Naive thymus-derived CD4-positive, alpha-beta T cell (primary cell): Measurements from ENCODE around the gene AGAP1. TPM values are rescaled to one million over a fixed set of nuclear protein-coding genes. Genes with fewer than 3 reads are reported as not detected.

ENCODE experiments used
- ATAC-seq: fragments of 150-1000 bp; cut with Tn5 transposase; 2 replicates; pipeline ENCODE4 v1.10.0; 2021; ENCODE audit warnings: mild to moderate bottlenecking, moderate library complexity
- CTCF ChIA-PET: fragments of 350-600 bp; sonication (Branson Sonifier 250); formaldehyde crosslinking; loops from one replicate; lab custom pipeline; 2021; ENCODE audit warnings: antibody characterized with exemption; lab: Charles Lee
- POLR2A ChIA-PET: fragments of 350-600 bp; sonication (Branson Sonifier 250); formaldehyde crosslinking; loops from one replicate; lab custom pipeline; 2021; ENCODE audit warnings: antibody characterized with exemption, inconsistent platforms; lab: Charles Lee
- DNase-seq, 9 donors: peaks; one replicate each; pipeline versions ENCODE4 v3.0.0 to v3.0.0-alpha.2; 2020 to 2022; ENCODE audit warnings: mixed read lengths in 1 of 9
- H3K27ac ChIP-seq: one replicate; pipeline ENCODE4 v1.7.0; 2013; ENCODE audit warnings: mild to moderate bottlenecking, low read depth, low read length, moderate library complexity
- H3K27me3 ChIP-seq, 2 donors: one replicate each; pipeline ENCODE4 v1.7.0; 2013; ENCODE audit warnings: low read length in 2 of 2, mild to moderate bottlenecking in 2 of 2, moderate library complexity in 2 of 2; ENCODE audit not compliant: control insufficient read depth in 2 of 2, insufficient read depth in 2 of 2
- H3K36me3 ChIP-seq, 3 experiments: 1 replicate in 2 of 3; 2 replicates in 1 of 3; pipeline ENCODE4 v1.7.0; 2013; ENCODE audit warnings: low read length in 3 of 3, mild to moderate bottlenecking in 3 of 3, moderate library complexity in 1 of 3; ENCODE audit not compliant: insufficient read depth in 3 of 3, control insufficient read depth in 2 of 3
- H3K4me1 ChIP-seq, 2 donors: one replicate each; pipeline ENCODE4 v1.7.0; 2013; ENCODE audit warnings: low read length in 2 of 2, mild to moderate bottlenecking in 2 of 2, moderate library complexity in 1 of 2; ENCODE audit not compliant: control insufficient read depth in 2 of 2, insufficient read depth in 2 of 2
- H3K4me3 ChIP-seq: 2 replicates; pipeline ENCODE4 v1.7.0; 2013; ENCODE audit warnings: mild to moderate bottlenecking, low read length
- H3K9me3 ChIP-seq, 3 experiments: 1 replicate in 2 of 3; 2 replicates in 1 of 3; pipeline ENCODE4 v1.7.0; 2013; ENCODE audit warnings: low read length in 3 of 3; ENCODE audit not compliant: control insufficient read depth in 2 of 3
- H3K27ac Mint-ChIP-seq, 9 donors: one replicate each; pipeline ENCODE4 v1.8.0; 2020 to 2022; ENCODE audit warnings: mixed read lengths in 9 of 9, mild to moderate bottlenecking in 8 of 9, moderate library complexity in 5 of 9, inconsistent platforms in 2 of 9
- H3K27me3 Mint-ChIP-seq, 5 donors: one replicate each; pipeline ENCODE4 v1.8.0; 2021 to 2022; ENCODE audit warnings: mixed read lengths in 5 of 5, mild to moderate bottlenecking in 1 of 5
- H3K36me3 Mint-ChIP-seq, 5 donors: one replicate each; pipeline ENCODE4 v1.8.0; 2020 to 2022; ENCODE audit warnings: mixed read lengths in 5 of 5, mild to moderate bottlenecking in 3 of 5, inconsistent platforms in 1 of 5
- H3K4me1 Mint-ChIP-seq, 7 donors: one replicate each; pipeline ENCODE4 v1.8.0; 2020 to 2022; ENCODE audit warnings: mixed read lengths in 7 of 7, mild to moderate bottlenecking in 3 of 7, inconsistent platforms in 1 of 7
- H3K4me3 Mint-ChIP-seq, 10 donors: one replicate each; pipeline ENCODE4 v1.8.0; 2020 to 2022; ENCODE audit warnings: mild to moderate bottlenecking in 10 of 10, mixed read lengths in 10 of 10, moderate library complexity in 6 of 10, inconsistent platforms in 2 of 10
- H3K9me3 Mint-ChIP-seq, 11 donors: one replicate each; pipeline ENCODE4 v1.8.0; 2020 to 2022; ENCODE audit warnings: mixed read lengths in 11 of 11, mild to moderate bottlenecking in 4 of 11, inconsistent platforms in 1 of 11, moderate library complexity in 1 of 11
- intact Hi-C, 2 donors: fragments of 100-400 bp; cut with micrococcal nuclease; formaldehyde crosslinking; loops; one replicate each; pipeline ENCODE4 v1.15.1; 2023
- polyA plus RNA-seq, 2 donors: library from polyadenylated mRNA; unstranded; fragments of 300-500 nt; fragmentation: Illumina TruSeq; gene quantifications; one replicate each; pipeline ENCODE4 v1.2.3, GENCODE V29; 2021
- total RNA-seq, 6 experiments: library from RNA in 5 of 6; stranded (reverse) in 5 of 6; gene quantifications; 1 replicate in 5 of 6; 2 replicates in 1 of 6; pipeline ENCODE4 v1.2.3 and lab custom pipeline; 2021 to 2026

AGAP1 gene
- total and polyA plus RNA-seq, 7 experiments from 2014 or later, result 0.35 to 9.6 (median 0.85) TPM; not detected in 2

DNA sequence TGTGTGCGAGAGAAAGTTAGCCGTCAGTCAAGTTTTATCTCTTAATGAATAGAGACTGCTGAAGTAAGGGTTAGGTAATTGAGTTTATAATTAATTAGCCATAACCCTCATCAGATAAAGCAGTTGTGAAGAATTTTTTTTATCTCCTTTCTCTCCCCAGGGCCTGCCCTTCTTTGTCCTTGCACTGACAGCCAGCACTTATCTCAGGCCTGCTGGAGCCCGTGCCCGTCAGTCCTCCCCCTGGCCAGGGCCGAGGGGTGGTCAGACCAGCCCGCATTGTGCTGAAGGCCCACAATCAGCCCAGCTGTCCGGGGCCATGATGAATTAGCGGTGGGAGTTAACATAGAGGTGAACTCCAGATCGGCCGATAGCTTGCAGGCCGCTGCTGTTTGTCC is 358.7 kb downstream of the AGAP1 start:
- Histone ChIP-seq H3K27ac (no peak overlapping the region), H3K27me3 (no peaks in the 10 kb centered on the region), H3K4me1 (no peaks in the 10 kb centered on the region), H3K36me3 (no peaks in the 10 kb centered on the region), H3K4me3 (no peak overlapping the region), H3K9me3 (no peaks in the 10 kb centered on the region)
- POLR2A ChIA-PET, result no interaction called here
- no peaks in the 10 kb centered on the region for H3K4me1 Mint-ChIP-seq
- H3K27ac Mint-ChIP-seq, result no peak overlapping the region
- no peak for ATAC-seq
- intact Hi-C loops, result no loop called here
- H3K36me3 Mint-ChIP-seq, result no peaks in the 10 kb centered on the region
- peaks cover 0 to 5% (median 0%) of the 10 kb centered on the region in 5 donors for H3K27me3 Mint-ChIP-seq
- no peaks in the 10 kb centered on the region for H3K9me3 Mint-ChIP-seq
- CTCF ChIA-PET, result no interaction called here
- no peak overlapping the region for H3K4me3 Mint-ChIP-seq
- DNase-seq, result no peak

- Histone ChIP-seq H3K27ac (no peak overlapping the region), H3K4me3 (no peak overlapping the region), H3K27me3 (no peaks in the 10 kb centered on the region), H3K4me1 (no peaks in the 10 kb centered on the region), H3K9me3 (no peaks in the 10 kb centered on the region), H3K36me3 (no peaks in the 10 kb centered on the region)
- ChIA-PET CTCF (no interaction called here), POLR2A (no interaction called here)
- Mint-ChIP-seq H3K27me3 (peaks cover 0 to 5% (median 0%) of the 10 kb centered on the region in 5 donors), H3K4me3 (no peak overlapping the region), H3K4me1 (no peaks in the 10 kb centered on the region), H3K27ac (no peak overlapping the region), H3K9me3 (no peaks in the 10 kb centered on the region), H3K36me3 (no peaks in the 10 kb centered on the region)
- intact Hi-C loops, result no loop called here
- ATAC-seq (no peak), DNase-seq (no peak)
Measured at GRCh38 chr2:235854276-235854675, 360.4 kb downstream of the AGAP1 start.

GRCh38 chr2:235855011-235855410 is 361.2 kb downstream of the AGAP1 start:
- ATAC-seq (no peak), DNase-seq (no peak)
- H3K4me1 ChIP-seq, result no peaks in the 10 kb centered on the region
- no peak overlapping the region for H3K27ac ChIP-seq
- Mint-ChIP-seq H3K27ac (no peak overlapping the region), H3K4me1 (no peaks in the 10 kb centered on the region), H3K27me3 (peaks cover 0 to 5% (median 0%) of the 10 kb centered on the region in 5 donors), H3K4me3 (no peak overlapping the region), H3K36me3 (no peaks in the 10 kb centered on the region), H3K9me3 (no peaks in the 10 kb centered on the region)
- ChIA-PET CTCF (no interaction called here), POLR2A (no interaction called here)
- H3K27me3 ChIP-seq, result no peaks in the 10 kb centered on the region
- intact Hi-C loops, result no loop called here
- no peak overlapping the region for H3K4me3 ChIP-seq
- no peaks in the 10 kb centered on the region for H3K36me3 ChIP-seq
- H3K9me3 ChIP-seq, result no peaks in the 10 kb centered on the region

DNA sequence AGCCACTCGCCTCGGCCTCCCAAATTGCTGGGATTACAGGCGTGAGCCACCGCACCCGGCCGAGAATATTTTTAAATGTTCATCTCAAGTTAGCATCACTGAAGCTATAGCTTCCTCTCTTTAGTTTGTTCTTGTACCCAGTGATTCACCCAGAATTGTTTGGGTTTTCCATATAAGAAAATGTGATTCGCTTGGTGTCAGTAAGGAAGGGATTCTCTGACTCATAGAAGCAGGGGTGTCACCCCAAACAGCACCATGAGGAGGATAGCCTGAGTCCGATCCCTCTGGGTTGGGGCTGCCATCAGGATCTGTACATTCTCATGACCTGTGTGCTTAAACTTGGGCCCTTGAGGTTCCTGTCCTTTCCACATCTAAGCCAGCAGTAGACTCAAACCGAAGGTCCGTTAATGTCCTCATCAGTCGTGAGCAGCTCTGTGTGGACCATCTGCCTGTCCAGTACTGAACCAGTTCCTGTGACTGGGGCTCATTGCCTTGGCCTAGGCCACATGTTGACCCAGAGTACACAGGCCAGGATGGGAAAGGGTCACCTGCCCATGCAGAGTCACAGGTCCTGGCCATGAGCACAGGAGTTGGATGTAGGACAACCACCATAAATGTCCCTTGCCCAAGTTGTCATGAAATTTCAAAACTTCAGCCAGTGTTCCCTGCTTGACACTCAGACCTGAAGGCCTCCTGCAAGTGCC is 362.5 kb downstream of the AGAP1 start:
- no peak for ATAC-seq
- Mint-ChIP-seq H3K4me3 (no peak overlapping the region), H3K27me3 (peaks cover 0 to 5% (median 0%) of the 10 kb centered on the region in 5 donors), H3K9me3 (no peaks in the 10 kb centered on the region), H3K27ac (no peak overlapping the region), H3K36me3 (no peaks in the 10 kb centered on the region), H3K4me1 (no peaks in the 10 kb centered on the region)
- Histone ChIP-seq H3K36me3 (no peaks in the 10 kb centered on the region), H3K4me3 (no peak overlapping the region), H3K9me3 (no peaks in the 10 kb centered on the region), H3K4me1 (no peaks in the 10 kb centered on the region), H3K27ac (no peak overlapping the region), H3K27me3 (no peaks in the 10 kb centered on the region)
- POLR2A ChIA-PET, result no interaction called here
- no peak for DNase-seq
- intact Hi-C loops, result no loop called here
- CTCF ChIA-PET, result no interaction called here

DNA sequence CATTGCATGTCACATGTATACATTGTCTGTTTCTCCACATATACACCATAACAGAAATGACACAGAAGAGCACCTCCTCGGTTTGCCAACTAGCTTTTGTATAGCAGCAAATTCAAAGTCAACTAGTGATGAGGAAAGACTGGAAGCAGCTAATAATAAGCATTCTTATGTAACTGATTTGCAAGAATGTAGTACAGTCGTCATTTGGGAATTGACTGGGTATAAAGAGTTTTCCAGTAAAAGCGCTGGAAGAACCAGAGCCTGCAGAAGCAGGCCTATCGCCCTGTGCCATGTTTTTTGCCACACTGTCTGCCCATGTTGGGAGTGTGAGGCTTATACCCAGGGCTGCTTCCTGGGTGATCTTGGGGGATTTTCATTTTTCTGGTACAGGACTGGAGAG is 363.8 kb downstream of the AGAP1 start:
- Mint-ChIP-seq H3K4me3 (no peak overlapping the region), H3K4me1 (no peaks in the 10 kb centered on the region), H3K27ac (no peak overlapping the region), H3K36me3 (no peaks in the 10 kb centered on the region), H3K9me3 (no peaks in the 10 kb centered on the region), H3K27me3 (peaks cover under 1 to 11% (median 5%) of the 10 kb centered on the region in 5 donors)
- no peaks in the 10 kb centered on the region for H3K9me3 ChIP-seq
- ATAC-seq (no peak), DNase-seq (no peak)
- no peaks in the 10 kb centered on the region for H3K4me1 ChIP-seq
- H3K27me3 ChIP-seq, result no peaks in the 10 kb centered on the region
- intact Hi-C loops, result no loop called here
- CTCF ChIA-PET, result no interaction called here
- H3K27ac ChIP-seq, result no peak overlapping the region
- no peaks in the 10 kb centered on the region for H3K36me3 ChIP-seq
- no peak overlapping the region for H3K4me3 ChIP-seq
- POLR2A ChIA-PET, result no interaction called here

- Mint-ChIP-seq H3K27me3 (peaks cover 8 to 22% (median 10%) of the 10 kb centered on the region in 5 donors), H3K4me3 (no peak overlapping the region), H3K27ac (no peak overlapping the region), H3K36me3 (no peaks in the 10 kb centered on the region), H3K4me1 (no peaks in the 10 kb centered on the region), H3K9me3 (peaks cover 0 to 1% (median 0%) of the 10 kb centered on the region in 11 donors)
- no peak overlapping the region for H3K4me3 ChIP-seq
- ChIA-PET POLR2A (no interaction called here), CTCF (no interaction called here)
- no peaks in the 10 kb centered on the region for H3K36me3 ChIP-seq
- intact Hi-C loops, result no loop called here
- no peaks in the 10 kb centered on the region for H3K9me3 ChIP-seq
- no peak for DNase-seq
- ATAC-seq, result no peak
- no peaks in the 10 kb centered on the region for H3K4me1 ChIP-seq
- H3K27me3 ChIP-seq, result no peaks in the 10 kb centered on the region
- H3K27ac ChIP-seq, result no peak overlapping the region
Measured at GRCh38 chr2:235858881-235859280, 365.0 kb downstream of the AGAP1 start.

- peaks cover 0 to 1% (median 0%) of the 10 kb centered on the region in 11 donors for H3K9me3 Mint-ChIP-seq
- ATAC-seq, result no peak
- no peak overlapping the region for H3K27ac Mint-ChIP-seq
Measured at GRCh38 chr2:235859651-235860050, 365.8 kb downstream of the AGAP1 start.

More at GRCh38 chr2:235859651-235860050, 365.8 kb downstream of the AGAP1 start:
- Mint-ChIP-seq H3K4me1 (peaks cover 0 to 1% (median 0%) of the 10 kb centered on the region in 7 donors), H3K36me3 (no peaks in the 10 kb centered on the region), H3K27me3 (peaks cover 11 to 29% (median 15%) of the 10 kb centered on the region in 5 donors), H3K4me3 (no peak overlapping the region)
- no peaks in the 10 kb centered on the region for H3K36me3 ChIP-seq
- intact Hi-C loops, result no loop called here
- H3K27ac ChIP-seq, result no peak overlapping the region
- ChIA-PET CTCF (no interaction called here), POLR2A (interaction anchor here (0.6 kb wide), 1 partner anchor 269 kb away, joined by 3 read pairs; no protein-coding TSS in a partner anchor)
- no peaks in the 10 kb centered on the region for H3K27me3 ChIP-seq
- no peak overlapping the region for H3K4me3 ChIP-seq
- no peaks in the 10 kb centered on the region for H3K9me3 ChIP-seq
- DNase-seq, result no peak
- H3K4me1 ChIP-seq, result no peaks in the 10 kb centered on the region
